COLO668 (cell line): Measurements from ENCODE around the gene EIF4E3.

Source experiments
- DNase-seq: peaks from one replicate; lab custom pipeline; 2025; ENCODE audit not compliant: unreplicated experiment; lab: John Stamatoyannopoulos, UW

Gene EIF4E3

GRCh38 chr3:71651625-71652024 lies 73.6 kb downstream of the EIF4E3 start:
- no peak for DNase-seq

GRCh38 chr3:71650372-71650771 lies 74.8 kb downstream of the EIF4E3 start:
- DNase-seq: no peak

- no peak for DNase-seq
Measured at GRCh38 chr3:71649757-71650156, 75.4 kb downstream of the EIF4E3 start.

- DNase-seq: no peak
Measured at GRCh38 chr3:71647751-71648150, 77.5 kb downstream of the EIF4E3 start.

GRCh38 chr3:71646971-71647370 lies 78.2 kb downstream of the EIF4E3 start:
- DNase-seq: no peak

- DNase-seq: no peak
Measured at GRCh38 chr3:71645140-71645539, 80.1 kb downstream of the EIF4E3 start.

GRCh38 chr3:71641674-71642073 lies 83.5 kb downstream of the EIF4E3 start:
- no peak for DNase-seq

- DNase-seq: no peak
Measured at GRCh38 chr3:71640331-71640983, 84.7 kb downstream of the EIF4E3 start.

GRCh38 chr3:71636482-71636881 lies 88.7 kb downstream of the EIF4E3 start:
- no peak for DNase-seq

- DNase-seq: no peak
Measured at GRCh38 chr3:71636001-71636400, 89.2 kb downstream of the EIF4E3 start.

- DNase-seq: no peak
Measured at GRCh38 chr3:71634671-71635070, 90.5 kb downstream of the EIF4E3 start.

- DNase-seq: no peak
Measured at GRCh38 chr3:71629711-71630110, 95.5 kb downstream of the EIF4E3 start.

GRCh38 chr3:71629289-71629688 lies 95.9 kb downstream of the EIF4E3 start:
- DNase-seq: no peak

GRCh38 chr3:71628522-71628921 lies 96.7 kb downstream of the EIF4E3 start:
- no peak for DNase-seq

- DNase-seq: no peak
Measured at GRCh38 chr3:71625676-71626075, 99.5 kb downstream of the EIF4E3 start.
